ENCODE data around the gene TCF7L2. TPM values are rescaled to one million over a fixed set of nuclear protein-coding genes. Genes with fewer than 3 reads are reported as not detected.

Gene TCF7L2
- polyA plus RNA-seq: 5.5 and 10.9 TPM in 2 replicates

GRCh38 chr10:112949875-112950507 is at the start of gene TCF7L2:
Gene TCF7L2 (plus strand): TSS chr10:112950247. CDS start chr10:112950757, 510 bp downstream.

Data from Purkinje cell (primary cell).